Osteocyte (in vitro differentiated cells): ENCODE data around the gene GARIN5B. TPM values are rescaled to one million over a fixed set of nuclear protein-coding genes. Genes with fewer than 3 reads are reported as not detected.

ENCODE experiments used
- DNase-seq: peaks from one replicate; pipeline ENCODE4 v3.0.0; 2021; ENCODE audit warnings: mixed read lengths; ENCODE audit not compliant: unreplicated experiment; ENCODE audit errors: extremely low spot score
- H3K27ac Mint-ChIP-seq: one replicate; pipeline ENCODE4 v1.8.0; 2021; ENCODE audit warnings: mild to moderate bottlenecking, mixed read lengths; ENCODE audit not compliant: unreplicated experiment
- H3K27me3 Mint-ChIP-seq: one replicate; pipeline ENCODE4 v1.8.0; 2021; ENCODE audit warnings: mixed read lengths; ENCODE audit not compliant: unreplicated experiment
- H3K36me3 Mint-ChIP-seq: one replicate; pipeline ENCODE4 v1.8.0; 2021; ENCODE audit warnings: mixed read lengths; ENCODE audit not compliant: unreplicated experiment
- H3K4me1 Mint-ChIP-seq: one replicate; pipeline ENCODE4 v1.8.0; 2021; ENCODE audit warnings: mixed read lengths; ENCODE audit not compliant: unreplicated experiment
- H3K4me3 Mint-ChIP-seq: one replicate; pipeline ENCODE4 v1.8.0; 2021; ENCODE audit warnings: mild to moderate bottlenecking, moderate library complexity, mixed read lengths; ENCODE audit not compliant: unreplicated experiment
- H3K9me3 Mint-ChIP-seq: one replicate; pipeline ENCODE4 v1.8.0; 2021; ENCODE audit warnings: mixed read lengths; ENCODE audit not compliant: unreplicated experiment
- total RNA-seq: library from RNA; stranded (reverse); gene quantifications from 2 replicates; pipeline ENCODE4 v1.2.1, GENCODE V29; 2021
- TF ChIP-seq, protein P1 (sequence below): fragments of 200-600 bp; sonication (generic); IDR thresholded peaks from 2 replicates; pipeline ENCODE4 v1.5.0; 2021; ENCODE audit warnings: antibody characterized with exemption, mild to moderate bottlenecking, moderate library complexity

The GARIN5B gene
- total RNA-seq, 1 donor from 2014 or later = not detected

DNA sequence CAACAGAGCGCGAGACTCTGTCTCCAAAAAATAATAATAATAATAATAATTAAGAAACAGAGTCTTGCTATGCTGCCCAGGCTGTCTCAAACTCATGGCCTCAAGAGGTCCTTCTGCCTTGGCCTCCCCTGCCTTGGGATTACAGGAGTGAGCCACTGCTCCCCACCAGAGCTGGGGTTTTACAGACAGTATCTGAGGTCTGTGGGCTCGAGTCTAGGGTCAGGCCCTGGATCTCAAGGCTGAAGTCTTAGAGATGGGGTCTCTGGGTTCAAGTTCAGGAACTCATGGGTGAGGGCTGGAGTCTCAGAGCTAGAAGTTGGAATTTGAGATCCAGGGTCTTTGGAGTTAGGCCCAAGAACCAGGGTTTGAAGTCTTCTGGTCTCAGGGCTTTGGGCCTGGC, 3.7 kb upstream of the GARIN5B start:
- Mint-ChIP-seq H3K36me3 (no peaks in the 10 kb centered on the region), H3K27me3 (no peaks in the 10 kb centered on the region), H3K4me1 (peaks cover 25% of the 10 kb centered on the region), H3K4me3 (no peak overlapping the region), H3K27ac (no peak overlapping the region), H3K9me3 (no peaks in the 10 kb centered on the region)
- TF ChIP-seq, protein P1, sequence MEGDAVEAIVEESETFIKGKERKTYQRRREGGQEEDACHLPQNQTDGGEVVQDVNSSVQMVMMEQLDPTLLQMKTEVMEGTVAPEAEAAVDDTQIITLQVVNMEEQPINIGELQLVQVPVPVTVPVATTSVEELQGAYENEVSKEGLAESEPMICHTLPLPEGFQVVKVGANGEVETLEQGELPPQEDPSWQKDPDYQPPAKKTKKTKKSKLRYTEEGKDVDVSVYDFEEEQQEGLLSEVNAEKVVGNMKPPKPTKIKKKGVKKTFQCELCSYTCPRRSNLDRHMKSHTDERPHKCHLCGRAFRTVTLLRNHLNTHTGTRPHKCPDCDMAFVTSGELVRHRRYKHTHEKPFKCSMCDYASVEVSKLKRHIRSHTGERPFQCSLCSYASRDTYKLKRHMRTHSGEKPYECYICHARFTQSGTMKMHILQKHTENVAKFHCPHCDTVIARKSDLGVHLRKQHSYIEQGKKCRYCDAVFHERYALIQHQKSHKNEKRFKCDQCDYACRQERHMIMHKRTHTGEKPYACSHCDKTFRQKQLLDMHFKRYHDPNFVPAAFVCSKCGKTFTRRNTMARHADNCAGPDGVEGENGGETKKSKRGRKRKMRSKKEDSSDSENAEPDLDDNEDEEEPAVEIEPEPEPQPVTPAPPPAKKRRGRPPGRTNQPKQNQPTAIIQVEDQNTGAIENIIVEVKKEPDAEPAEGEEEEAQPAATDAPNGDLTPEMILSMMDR = no peak
- no peak for DNase-seq

DNA sequence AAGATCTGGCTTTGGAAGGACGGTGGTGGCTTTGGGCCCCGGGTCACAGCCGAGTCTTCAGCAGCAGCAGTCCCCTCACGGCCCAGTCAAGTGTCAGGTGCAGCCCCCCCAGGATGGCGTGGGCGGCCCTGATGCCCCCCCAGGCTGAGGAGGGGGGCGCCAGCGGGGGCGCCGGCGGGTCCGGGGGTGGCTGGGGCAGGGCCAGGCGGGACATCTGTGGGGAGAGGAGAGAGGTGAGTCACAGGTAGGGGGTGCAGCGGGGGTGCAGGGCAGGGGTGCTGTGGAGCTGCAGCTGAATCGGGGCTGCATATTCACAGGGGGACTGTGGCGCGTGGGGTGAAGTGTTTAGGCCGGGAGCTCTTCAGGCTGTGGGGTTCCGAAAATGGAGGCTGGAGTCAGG, 2.9 kb upstream of the GARIN5B start:
- DNase-seq = no peak
- H3K36me3 Mint-ChIP-seq = no peaks in the 10 kb centered on the region
- TF ChIP-seq, protein P1 = no peak
- no peak overlapping the region for H3K4me3 Mint-ChIP-seq
- no peak overlapping the region for H3K27ac Mint-ChIP-seq
- H3K4me1 Mint-ChIP-seq = peaks cover 24% of the 10 kb centered on the region
- no peaks in the 10 kb centered on the region for H3K9me3 Mint-ChIP-seq
- no peaks in the 10 kb centered on the region for H3K27me3 Mint-ChIP-seq

DNA sequence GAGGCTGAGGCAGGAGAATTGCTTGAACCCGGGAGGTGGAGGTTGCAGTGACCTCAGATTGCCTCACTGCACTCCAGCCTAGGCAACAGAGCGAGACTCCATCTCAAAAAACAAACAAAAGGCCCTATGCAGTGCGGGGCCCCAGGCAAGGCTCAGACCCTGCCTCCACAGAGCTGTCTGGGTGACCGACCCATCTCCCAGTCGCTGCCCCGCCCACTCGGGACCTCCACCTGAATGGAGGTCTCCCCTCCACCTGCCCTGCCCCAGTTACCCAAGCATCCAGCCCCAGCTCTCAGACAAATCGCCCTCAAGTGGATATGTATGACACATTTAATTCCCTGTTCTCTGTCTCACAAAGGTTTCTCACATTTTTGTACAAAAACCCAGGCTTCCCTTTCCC, 2.2 kb upstream of the GARIN5B start:
- no peaks in the 10 kb centered on the region for H3K36me3 Mint-ChIP-seq
- no peaks in the 10 kb centered on the region for H3K27me3 Mint-ChIP-seq
- no peaks in the 10 kb centered on the region for H3K9me3 Mint-ChIP-seq
- TF ChIP-seq, protein P1 = no peak
- H3K27ac Mint-ChIP-seq = no peak overlapping the region
- H3K4me3 Mint-ChIP-seq = no peak overlapping the region
- no peak for DNase-seq
- peaks cover 18% of the 10 kb centered on the region for H3K4me1 Mint-ChIP-seq

DNA sequence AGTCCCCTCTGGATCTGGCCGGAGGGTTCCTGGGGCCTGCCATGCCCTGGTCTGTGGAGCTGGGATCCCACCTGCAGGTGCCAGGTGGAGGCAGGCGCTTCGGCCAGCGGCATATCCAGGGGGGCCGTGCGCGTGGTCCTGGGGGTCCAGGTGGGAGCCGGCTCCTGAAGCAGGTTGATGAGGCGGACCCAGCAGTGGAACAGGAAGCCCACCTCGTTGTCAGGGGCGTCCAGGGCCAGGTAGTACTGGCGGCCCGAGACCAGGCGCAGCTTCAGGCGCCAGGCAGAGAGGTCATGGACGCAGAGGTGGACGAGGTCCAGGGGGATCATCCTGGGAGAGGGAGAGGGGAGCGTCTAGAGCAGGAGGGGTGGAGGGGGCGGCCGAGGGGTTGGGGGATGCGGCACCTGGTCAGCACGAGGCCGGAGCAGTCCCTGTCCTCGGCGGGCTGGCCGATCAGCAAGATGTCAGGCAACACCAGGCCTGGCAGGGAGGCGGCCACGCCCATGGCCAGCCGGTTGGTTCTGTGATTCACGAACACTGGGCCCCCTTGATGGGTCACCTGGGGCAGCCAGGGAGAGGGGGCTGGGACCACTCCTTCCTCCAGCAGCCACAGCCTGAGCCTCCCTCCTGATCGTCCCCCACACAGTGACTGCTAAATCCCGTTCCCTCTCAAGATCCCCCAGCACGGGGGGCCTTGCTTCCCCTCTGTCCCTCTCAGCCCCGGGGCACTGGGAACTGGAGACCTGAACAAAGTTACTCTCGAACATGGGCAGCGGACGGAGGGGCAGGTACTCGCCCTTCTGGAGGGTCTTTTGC, 678 bp downstream of the GARIN5B start:
- TF ChIP-seq, protein P1 = no peak
- Mint-ChIP-seq H3K27me3 (peaks cover 3% of the 10 kb centered on the region), H3K27ac (no peak overlapping the region), H3K4me3 (no peak overlapping the region), H3K4me1 (peaks cover 13% of the 10 kb centered on the region), H3K9me3 (no peaks in the 10 kb centered on the region), H3K36me3 (no peaks in the 10 kb centered on the region)
- DNase-seq = no peak

DNA sequence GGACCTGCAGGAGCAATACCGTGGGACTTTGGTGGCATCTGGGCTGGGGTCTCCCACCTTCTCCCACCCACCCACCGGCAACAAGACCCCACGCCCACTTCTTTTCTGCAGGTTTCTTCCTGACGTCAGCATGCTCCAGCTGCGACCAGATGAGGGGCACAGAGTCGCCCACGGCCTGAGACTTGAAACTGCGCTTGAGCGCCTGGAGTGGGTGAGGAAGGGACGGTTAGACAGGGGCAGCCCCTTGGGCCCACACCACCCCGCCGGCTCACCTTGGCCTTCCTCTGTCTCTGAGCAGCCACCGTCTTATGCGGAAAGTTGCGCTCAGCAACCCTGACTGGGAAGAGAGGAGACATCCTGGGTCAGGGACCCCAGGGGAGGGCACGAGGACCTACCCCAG, 2.2 kb downstream of the GARIN5B start:
- no peak for DNase-seq
- Mint-ChIP-seq H3K36me3 (no peaks in the 10 kb centered on the region), H3K27me3 (peaks cover 10% of the 10 kb centered on the region), H3K27ac (no peak overlapping the region), H3K4me1 (peaks cover 13% of the 10 kb centered on the region), H3K9me3 (no peaks in the 10 kb centered on the region), H3K4me3 (no peak overlapping the region)
- TF ChIP-seq, protein P1 = no peak
